ENCODE results near the gene ZNF574.

GRCh38 chr19:42095814-42096230, 19.9 kb downstream of the ZNF574 start:
- TF ChIP-seq POLR2A (IDR thresholded peaks at IDR 0.05) (no peak), CTCF (IDR thresholded peaks at IDR 0.05) (no peak)

Measured in adrenal gland (tissue), 5 donors.